Large intestine (tissue), 3 donors: ENCODE measurements around the gene TRIO. TPM values are rescaled to one million over a fixed set of nuclear protein-coding genes. Genes with fewer than 3 reads are reported as not detected.

Experiments used
- DNase-seq, 2 donors: peaks; one replicate each; pipeline versions ENCODE4 v3.0.0 to v3.0.0-alpha.2; 2013
- H3K27ac ChIP-seq: one replicate; pipeline ENCODE4 v1.5.1; 2013; ENCODE audit warnings: low read length
- H3K27me3 ChIP-seq: 2 replicates; pipeline ENCODE4 v1.6.1; 2013; ENCODE audit warnings: low read length; ENCODE audit not compliant: control insufficient read depth, insufficient read depth
- H3K36me3 ChIP-seq: 2 replicates; pipeline ENCODE4 v1.6.1; 2013; ENCODE audit warnings: low read length; ENCODE audit not compliant: control insufficient read depth, insufficient read depth
- H3K4me1 ChIP-seq: one replicate; pipeline ENCODE4 v1.6.1; 2013; ENCODE audit warnings: low read length; ENCODE audit not compliant: control insufficient read depth, insufficient read depth
- H3K4me3 ChIP-seq: one replicate; pipeline ENCODE4 v1.5.1; 2013; ENCODE audit warnings: low read length
- H3K9me3 ChIP-seq: one replicate; pipeline ENCODE4 v1.6.1; 2013; ENCODE audit warnings: mild to moderate bottlenecking, low read depth, low read length, moderate library complexity; ENCODE audit not compliant: control insufficient read depth
- WGBS: methylation state at CpG from one replicate; pipeline ENCODE4 v1.1.5; 2013; ENCODE audit warnings: low lambda C conversion rate; ENCODE audit not compliant: insufficient coverage; 5-methylcytosine and 5-hydroxymethylcytosine counted together
- polyA plus RNA-seq: library from polyadenylated mRNA; unstranded; fragments of 120-200 nt; gene quantifications from one replicate; pipeline ENCODE4 v1.2.1, GENCODE V29; 2013

The TRIO gene
- polyA plus RNA-seq, 1 donor = 66.6 TPM

DNA sequence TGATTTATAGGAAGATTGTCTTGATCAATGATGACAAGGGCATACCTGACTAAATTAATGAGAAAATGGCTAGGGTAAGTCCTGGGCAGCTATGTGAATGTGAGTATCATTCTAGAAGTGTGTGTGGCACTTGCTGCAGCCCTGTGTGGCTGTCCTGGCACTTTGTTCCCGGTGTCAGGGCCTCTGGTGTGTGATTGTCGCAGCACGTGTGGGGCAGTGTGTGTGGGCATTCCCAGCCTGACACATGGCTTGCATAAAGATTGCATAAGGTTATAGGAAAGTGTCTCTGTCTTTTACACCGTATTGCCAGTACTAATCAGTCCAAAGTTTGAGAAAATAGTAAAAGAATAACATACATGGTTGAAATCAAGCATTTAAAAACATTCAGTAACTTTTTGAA is 74.4 kb downstream of the TRIO start:
- Histone ChIP-seq H3K4me3 (no peak overlapping the region), H3K4me1 (peaks cover 61% of the 10 kb centered on the region), H3K9me3 (no peaks in the 10 kb centered on the region), H3K27me3 (no peaks in the 10 kb centered on the region), H3K27ac (peak overlapping the region; percentile 57), H3K36me3 (no peaks in the 10 kb centered on the region)
- peak; percentile 70 to 81 for DNase-seq
- WGBS = 20% methylated on average over 1 of the region's 4 CpGs

DNA sequence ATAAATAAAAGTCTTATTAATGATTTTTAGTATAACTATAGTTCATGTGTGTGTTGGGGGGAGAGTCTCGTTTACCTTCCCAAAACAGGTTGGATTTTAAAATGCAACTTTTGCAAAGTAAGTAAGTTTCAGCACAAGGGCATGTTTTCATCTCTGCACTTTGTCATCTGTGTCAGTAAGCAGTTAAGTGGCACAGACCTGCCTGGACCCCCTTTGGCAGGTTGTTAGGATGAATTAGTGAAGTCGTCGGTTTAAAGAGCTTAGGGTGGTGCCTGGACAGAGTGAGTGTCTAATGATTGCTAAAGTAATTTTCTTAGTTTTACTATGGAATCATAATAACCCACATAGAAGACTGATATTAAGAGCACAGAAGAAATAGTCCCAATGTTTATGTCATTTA is 74.9 kb downstream of the TRIO start:
- Histone ChIP-seq H3K27me3 (no peaks in the 10 kb centered on the region), H3K27ac (peak overlapping the region; percentile 57), H3K36me3 (no peaks in the 10 kb centered on the region), H3K4me3 (no peak overlapping the region), H3K4me1 (peaks cover 57% of the 10 kb centered on the region), H3K9me3 (no peaks in the 10 kb centered on the region)
- no peak for DNase-seq
- WGBS = no CpG with 5 or more reads among the region's 3 CpGs

DNA sequence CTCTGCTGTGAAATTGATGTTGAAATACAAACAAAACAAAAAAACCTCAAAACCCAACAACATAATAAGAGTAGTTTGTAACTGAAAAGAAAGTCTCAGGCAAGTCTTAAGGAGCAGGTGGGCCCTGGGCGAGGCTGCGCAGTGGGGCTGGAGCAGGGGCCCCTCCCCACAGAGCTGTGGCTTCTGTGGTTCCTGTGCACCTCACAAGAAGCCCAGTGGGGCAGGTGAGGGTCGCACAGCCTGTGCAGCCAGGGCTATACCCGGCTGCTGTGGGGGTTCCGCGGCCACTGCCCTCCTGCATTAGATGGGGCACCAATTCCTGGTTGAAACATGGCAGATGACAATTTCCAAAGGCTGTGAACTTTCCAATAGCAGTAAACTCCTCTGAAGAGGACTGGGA is 75.3 kb downstream of the TRIO start:
- Histone ChIP-seq H3K27me3 (no peaks in the 10 kb centered on the region), H3K9me3 (no peaks in the 10 kb centered on the region), H3K36me3 (no peaks in the 10 kb centered on the region), H3K27ac (peak overlapping the region; percentile 57), H3K4me3 (no peak overlapping the region), H3K4me1 (peaks cover 54% of the 10 kb centered on the region)
- no peak for DNase-seq
- no CpG with 5 or more reads among the region's 6 CpGs for WGBS

DNA sequence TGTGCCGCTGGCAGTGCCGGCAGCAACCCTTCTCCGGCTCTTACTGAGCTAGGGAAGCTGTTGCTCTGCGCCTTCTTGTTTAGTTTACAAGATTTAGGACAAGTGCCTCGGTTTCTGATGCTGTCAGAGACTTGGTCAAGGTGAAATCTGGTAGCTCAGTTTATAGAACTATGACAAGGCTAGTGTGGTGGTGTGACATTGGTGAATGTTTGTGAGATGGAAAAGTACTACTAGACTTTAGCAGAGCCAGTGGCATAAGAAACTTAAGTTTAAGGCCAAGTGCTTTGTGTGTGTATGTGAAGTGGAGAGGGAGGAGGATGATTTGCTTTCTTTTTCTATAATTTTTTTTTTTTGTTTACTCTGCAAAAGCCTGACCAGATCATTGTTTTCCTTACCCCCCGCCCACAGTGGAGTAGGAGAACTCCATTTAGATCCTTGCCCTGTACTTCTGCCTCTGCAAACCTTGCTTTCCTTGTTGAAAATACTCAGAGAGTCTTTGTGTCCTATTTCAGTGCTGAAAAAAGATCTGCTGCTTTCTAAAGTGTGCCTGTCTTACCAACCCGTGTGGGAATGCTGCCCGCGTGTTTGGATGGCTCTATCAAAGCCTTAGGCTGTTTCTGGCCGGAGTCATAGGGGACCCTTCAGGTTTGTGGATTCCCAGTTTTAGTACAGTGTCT is 75.9 kb downstream of the TRIO start:
- Histone ChIP-seq H3K36me3 (no peaks in the 10 kb centered on the region), H3K4me1 (peaks cover 48% of the 10 kb centered on the region), H3K27me3 (no peaks in the 10 kb centered on the region), H3K9me3 (no peaks in the 10 kb centered on the region), H3K27ac (peak overlapping the region; percentile 57), H3K4me3 (no peak overlapping the region)
- DNase-seq = no peak
- WGBS = 73% methylated on average over 2 of the region's 10 CpGs

DNA sequence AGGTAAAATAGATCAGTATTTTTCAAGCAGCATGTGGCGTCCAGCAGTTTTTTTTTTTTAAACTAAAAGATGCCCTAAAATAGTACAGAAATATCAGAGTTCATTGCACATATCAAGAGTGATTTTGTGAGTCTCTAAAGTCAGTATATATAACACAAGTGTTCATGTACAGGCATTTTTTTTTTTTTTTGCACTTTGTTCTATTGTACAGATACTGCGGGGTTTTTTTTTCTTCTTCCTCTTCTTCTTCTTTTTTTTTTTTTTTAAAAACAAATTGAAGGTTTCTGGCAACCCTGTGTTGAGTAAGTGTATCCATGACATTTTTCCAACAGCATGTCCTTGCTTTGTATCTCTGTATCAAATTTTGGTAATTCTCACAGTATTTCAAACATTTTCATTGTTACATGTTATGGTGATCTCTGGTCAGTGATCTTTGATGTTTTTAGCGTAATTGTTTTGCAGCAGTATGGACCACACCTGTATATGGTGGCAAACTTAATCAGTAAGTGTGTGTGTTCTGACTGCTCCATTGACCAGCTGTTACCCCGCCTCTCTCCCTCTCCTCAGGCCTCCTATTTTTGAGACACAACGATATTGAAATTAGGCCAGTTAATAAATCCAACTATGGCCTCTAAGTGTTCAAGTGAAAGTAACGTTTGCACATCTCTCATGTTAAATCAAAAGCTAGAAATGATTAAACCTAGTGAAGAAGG is 76.8 kb downstream of the TRIO start:
- no peaks in the 10 kb centered on the region for H3K27me3 ChIP-seq
- no peaks in the 10 kb centered on the region for H3K9me3 ChIP-seq
- DNase-seq = no peak
- peak overlapping the region; percentile 57 for H3K27ac ChIP-seq
- peaks cover 45% of the 10 kb centered on the region for H3K4me1 ChIP-seq
- no peak overlapping the region for H3K4me3 ChIP-seq
- H3K36me3 ChIP-seq = no peaks in the 10 kb centered on the region
- 30% methylated on average over 2 of the region's 6 CpGs for WGBS

DNA sequence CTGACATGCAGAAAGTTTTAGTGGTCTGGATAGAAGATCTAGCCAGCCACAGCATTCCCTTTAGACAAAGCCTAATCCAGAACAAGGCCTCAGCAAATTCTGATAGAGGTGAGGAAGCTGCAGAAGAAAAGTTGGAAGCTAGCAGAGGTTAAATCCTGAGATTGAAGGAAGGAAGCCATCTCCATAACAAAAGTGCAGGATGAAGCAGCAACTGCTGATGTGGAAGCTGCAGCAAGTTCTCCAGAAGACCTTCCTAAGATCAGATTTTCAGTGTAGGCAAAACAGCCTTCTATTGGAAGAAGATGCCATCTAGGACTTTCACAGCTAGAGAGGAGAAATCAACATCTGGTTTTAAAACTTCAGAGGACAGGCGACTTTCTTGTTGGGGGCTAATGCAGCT is 77.5 kb downstream of the TRIO start:
- no peaks in the 10 kb centered on the region for H3K9me3 ChIP-seq
- peak overlapping the region; percentile 23 for H3K27ac ChIP-seq
- no peaks in the 10 kb centered on the region for H3K36me3 ChIP-seq
- DNase-seq = no peak
- no peaks in the 10 kb centered on the region for H3K27me3 ChIP-seq
- peaks cover 43% of the 10 kb centered on the region for H3K4me1 ChIP-seq
- no CpG with 5 or more reads among the region's 1 CpG for WGBS
- H3K4me3 ChIP-seq = no peak overlapping the region

DNA sequence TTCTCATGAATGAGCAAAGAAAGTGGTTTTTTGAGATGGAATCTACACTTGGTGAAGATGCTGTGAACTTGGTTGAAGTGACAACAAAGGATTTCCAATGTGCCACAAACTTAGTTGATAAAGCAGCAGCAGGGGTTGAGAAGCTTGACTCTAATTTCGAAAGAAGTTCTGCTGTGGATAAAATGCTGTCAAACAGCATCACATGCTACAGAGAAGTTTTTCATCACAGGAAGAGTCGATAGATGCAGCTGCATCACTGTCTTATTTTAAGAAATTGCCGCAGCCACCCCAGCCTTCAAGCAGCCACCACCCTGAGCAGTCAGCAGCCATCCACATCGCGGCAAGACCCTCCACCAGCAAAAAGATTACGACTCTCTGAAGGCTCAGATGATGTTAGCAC is 78.6 kb downstream of the TRIO start:
- WGBS = no CpG with 5 or more reads among the region's 6 CpGs
- DNase-seq = no peak
- Histone ChIP-seq H3K36me3 (no peaks in the 10 kb centered on the region), H3K9me3 (no peaks in the 10 kb centered on the region), H3K27me3 (no peaks in the 10 kb centered on the region), H3K4me3 (no peak overlapping the region), H3K4me1 (peaks cover 40% of the 10 kb centered on the region), H3K27ac (no peak overlapping the region)

DNA sequence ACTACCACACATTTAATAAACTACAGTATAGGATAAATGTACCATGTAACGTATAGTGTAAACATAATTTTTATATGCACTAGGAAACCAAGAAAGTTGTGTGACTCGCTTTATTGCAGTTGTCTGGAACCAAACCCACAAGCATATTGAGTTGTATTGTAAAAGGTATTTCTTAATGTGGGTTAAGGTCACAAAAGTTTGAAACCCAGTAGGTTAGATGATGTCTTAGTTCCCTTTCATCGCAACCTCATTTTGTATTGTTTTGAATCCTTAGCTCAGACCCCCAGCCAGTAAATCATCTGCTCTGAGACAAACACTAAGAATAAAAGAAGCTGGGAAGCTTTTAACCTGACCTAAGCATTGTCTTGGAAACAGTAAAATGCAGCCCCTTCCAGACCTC is 79.1 kb downstream of the TRIO start:
- Histone ChIP-seq H3K4me3 (no peak overlapping the region), H3K4me1 (peaks cover 35% of the 10 kb centered on the region), H3K9me3 (no peaks in the 10 kb centered on the region), H3K27ac (no peak overlapping the region), H3K27me3 (no peaks in the 10 kb centered on the region), H3K36me3 (no peaks in the 10 kb centered on the region)
- DNase-seq = no peak
- WGBS = 75% methylated on average over 3 of the region's 3 CpGs

DNA sequence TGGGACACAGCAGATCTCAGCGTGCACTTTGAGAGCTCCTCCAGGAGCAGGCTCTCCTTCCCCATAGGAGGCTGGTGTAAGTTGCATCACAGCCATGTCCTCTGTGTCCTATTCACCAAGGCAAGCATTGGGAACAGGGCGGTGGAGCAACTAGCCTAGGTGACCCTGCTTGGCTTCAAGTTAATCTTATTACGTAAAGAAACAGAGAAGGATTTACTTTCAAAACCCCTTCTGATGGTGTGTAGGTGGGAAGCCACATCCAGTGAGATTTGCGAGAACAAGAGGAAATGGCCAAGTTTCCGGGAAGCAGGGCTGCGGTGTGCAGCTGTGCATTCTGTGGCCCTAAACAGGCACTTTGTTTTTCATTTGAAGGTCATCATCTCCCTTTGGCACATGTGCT is 80.2 kb downstream of the TRIO start:
- no peaks in the 10 kb centered on the region for H3K9me3 ChIP-seq
- peaks cover 25% of the 10 kb centered on the region for H3K4me1 ChIP-seq

DNA sequence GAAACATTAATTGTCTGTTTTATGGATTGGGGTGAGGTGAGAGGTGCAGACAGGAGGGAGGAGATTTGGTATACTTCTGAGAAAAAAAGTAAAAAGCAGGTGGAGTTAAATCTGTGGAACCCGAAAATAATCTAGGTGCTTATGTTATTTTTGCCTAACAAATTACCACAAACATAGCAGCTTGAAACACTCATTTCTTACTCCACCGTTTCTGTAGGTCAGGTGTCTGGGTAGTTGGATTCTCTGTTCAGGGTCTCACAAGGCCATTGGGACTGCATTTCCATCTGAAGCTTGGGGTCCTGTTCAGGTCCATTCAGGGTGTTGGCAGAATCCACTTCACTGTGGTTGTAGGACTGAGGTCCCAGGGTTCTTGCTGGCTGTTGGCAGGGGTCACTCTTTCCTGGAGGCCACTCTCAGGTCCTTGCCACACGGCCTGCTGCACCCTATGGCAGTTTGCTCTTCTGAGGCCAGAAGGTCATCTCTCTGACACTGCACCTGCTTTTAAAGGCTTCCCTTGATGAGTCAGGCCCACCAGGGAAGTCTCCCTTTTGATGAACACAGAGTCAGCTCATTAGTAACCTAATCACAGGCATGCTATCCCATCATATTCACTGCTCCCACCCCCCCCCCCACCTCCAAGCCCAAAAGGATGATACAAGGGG is 82.2 kb downstream of the TRIO start:
- no peak for DNase-seq
- Histone ChIP-seq H3K9me3 (no peaks in the 10 kb centered on the region), H3K4me1 (peaks cover 8% of the 10 kb centered on the region), H3K4me3 (no peak overlapping the region), H3K36me3 (no peaks in the 10 kb centered on the region), H3K27me3 (no peaks in the 10 kb centered on the region), H3K27ac (no peak overlapping the region)
- WGBS = no CpG with 5 or more reads among the region's 3 CpGs

More for the DNA sequence above, 80.2 kb downstream of the TRIO start:
- Histone ChIP-seq H3K4me3 (no peak overlapping the region), H3K36me3 (no peaks in the 10 kb centered on the region), H3K27me3 (no peaks in the 10 kb centered on the region), H3K27ac (no peak overlapping the region)
- no peak for DNase-seq
- 100% methylated on average over 1 of the region's 6 CpGs for WGBS
